GM19193 (cell line): ENCODE results near the gene PCNX2.
A peak's percentile ranks its signal among the peaks of the same experiment; 100 is the strongest.

Experiments used
- POLR2A ChIP-seq: IDR thresholded peaks from 4 replicates; pipeline ENCODE4 v1.6.1; 2011; ENCODE audit not compliant: insufficient read depth, insufficient read length; ENCODE audit errors: extremely low read depth

Gene PCNX2

GRCh38 chr1:232962761-232963745, 332.5 kb downstream of the PCNX2 start:
- no peak for TF ChIP-seq POLR2A

- TF ChIP-seq POLR2A = no peak
These were observed 337.5 kb downstream of the PCNX2 start for GRCh38 chr1:232958067-232958466.

- TF ChIP-seq POLR2A = no peak
These were observed 339.4 kb downstream of the PCNX2 start for GRCh38 chr1:232956081-232956480.

GRCh38 chr1:232954594-232955365, 340.7 kb downstream of the PCNX2 start:
- no peak for TF ChIP-seq POLR2A

GRCh38 chr1:232952514-232953499, 342.7 kb downstream of the PCNX2 start:
- TF ChIP-seq POLR2A = no peak

GRCh38 chr1:232951605-232952004, 343.9 kb downstream of the PCNX2 start:
- TF ChIP-seq POLR2A = no peak

GRCh38 chr1:232951180-232951579, 344.3 kb downstream of the PCNX2 start:
- no peak for TF ChIP-seq POLR2A

GRCh38 chr1:232950197-232951176, 345.0 kb downstream of the PCNX2 start, which contains the start of gene NTPCR:
NTPCR (plus strand) TSS chr1:232950611; CDS start chr1:232950711, 100 bp downstream.
- TF ChIP-seq POLR2A = peak; percentile 81

GRCh38 chr1:232949636-232950196, 345.8 kb downstream of the PCNX2 start:
- TF ChIP-seq POLR2A = no peak

- TF ChIP-seq POLR2A = no peak
These were observed 351.2 kb downstream of the PCNX2 start for GRCh38 chr1:232944347-232944746.

GRCh38 chr1:232943679-232944252, 351.8 kb downstream of the PCNX2 start:
- TF ChIP-seq POLR2A = no peak
